Measurements from ENCODE around the gene TNFSF13B. TPM values are rescaled to one million over a fixed set of nuclear protein-coding genes. Genes with fewer than 3 reads are reported as not detected.

The TNFSF13B gene
- total RNA-seq, 1 donor from 2014 or later: 12.0 TPM

GRCh38 chr13:108345016-108345415, 75.5 kb downstream of the TNFSF13B start:
- no peak for DNase-seq (ENCODE audit: low spot score)

- no peak for DNase-seq (ENCODE audit: low spot score)
Observed at GRCh38 chr13:108346376-108346775, 76.9 kb downstream of the TNFSF13B start.

- DNase-seq (ENCODE audit: low spot score): no peak
Observed at GRCh38 chr13:108349269-108349668, 79.8 kb downstream of the TNFSF13B start.

- no peak for DNase-seq (ENCODE audit: low spot score)
Observed at GRCh38 chr13:108350579-108350978, 81.1 kb downstream of the TNFSF13B start.

GRCh38 chr13:108352599-108352998, 83.1 kb downstream of the TNFSF13B start:
- DNase-seq (ENCODE audit: low spot score): no peak

GRCh38 chr13:108357228-108357627, 87.7 kb downstream of the TNFSF13B start:
- DNase-seq (ENCODE audit: low spot score): no peak

Other genes starting within 250 kb of the TNFSF13B start
- gene LIG4, start 54.2 kb upstream of the TNFSF13B start, total RNA-seq (ENCODE audit: insufficient read depth, low replicate concordance): 18.5 TPM
- gene ABHD13, start 51.3 kb upstream of the TNFSF13B start, total RNA-seq (ENCODE audit: insufficient read depth, low replicate concordance): 14.9 TPM

All from umbilical cord (tissue), 2 donors.